ENCODE data around the gene TCP11L2. TPM values are rescaled to one million over a fixed set of nuclear protein-coding genes. Genes with fewer than 3 reads are reported as not detected.

TCP11L2 gene
- total RNA-seq, 1 donor from 2014 or later: 21.7 TPM

DNA sequence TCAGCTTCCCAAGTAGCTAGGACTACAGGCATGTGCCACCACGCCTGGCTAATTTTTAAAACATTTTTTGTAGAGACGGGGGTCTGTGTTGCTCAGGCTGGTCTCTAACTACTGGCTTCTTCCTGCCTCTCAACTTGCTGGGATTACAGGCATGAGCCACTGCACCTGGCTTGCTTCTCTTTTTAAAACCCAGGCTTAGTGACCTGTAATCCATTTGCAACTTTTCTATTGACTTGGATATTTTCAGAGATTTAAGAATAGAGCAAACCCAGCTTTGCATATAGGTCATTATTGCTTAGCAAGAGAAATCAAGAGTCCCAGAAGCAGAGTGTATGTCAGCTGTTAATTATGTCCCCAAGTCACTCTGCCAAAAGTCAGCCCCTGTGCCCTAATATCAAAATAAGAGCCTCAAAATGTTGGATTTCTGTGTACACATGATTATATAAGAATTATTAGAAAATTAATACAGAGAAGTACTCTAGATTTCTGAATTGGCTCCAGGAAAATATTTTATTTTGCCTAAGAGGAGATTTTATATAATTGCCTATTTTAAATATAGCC is 24.9 kb downstream of the TCP11L2 start:
- DNase-seq (ENCODE audit: low spot score in 2 of 2, unreplicated experiment in 2 of 2): no peak
- H3K27ac Mint-ChIP-seq: no peak overlapping the region
- TF ChIP-seq, protein P1, sequence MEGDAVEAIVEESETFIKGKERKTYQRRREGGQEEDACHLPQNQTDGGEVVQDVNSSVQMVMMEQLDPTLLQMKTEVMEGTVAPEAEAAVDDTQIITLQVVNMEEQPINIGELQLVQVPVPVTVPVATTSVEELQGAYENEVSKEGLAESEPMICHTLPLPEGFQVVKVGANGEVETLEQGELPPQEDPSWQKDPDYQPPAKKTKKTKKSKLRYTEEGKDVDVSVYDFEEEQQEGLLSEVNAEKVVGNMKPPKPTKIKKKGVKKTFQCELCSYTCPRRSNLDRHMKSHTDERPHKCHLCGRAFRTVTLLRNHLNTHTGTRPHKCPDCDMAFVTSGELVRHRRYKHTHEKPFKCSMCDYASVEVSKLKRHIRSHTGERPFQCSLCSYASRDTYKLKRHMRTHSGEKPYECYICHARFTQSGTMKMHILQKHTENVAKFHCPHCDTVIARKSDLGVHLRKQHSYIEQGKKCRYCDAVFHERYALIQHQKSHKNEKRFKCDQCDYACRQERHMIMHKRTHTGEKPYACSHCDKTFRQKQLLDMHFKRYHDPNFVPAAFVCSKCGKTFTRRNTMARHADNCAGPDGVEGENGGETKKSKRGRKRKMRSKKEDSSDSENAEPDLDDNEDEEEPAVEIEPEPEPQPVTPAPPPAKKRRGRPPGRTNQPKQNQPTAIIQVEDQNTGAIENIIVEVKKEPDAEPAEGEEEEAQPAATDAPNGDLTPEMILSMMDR (IDR thresholded peaks at IDR 0.05; ENCODE audit: unreplicated experiment): no peak
- H3K4me1 Mint-ChIP-seq: no peaks in the 10 kb centered on the region
- peaks cover 22% of the 10 kb centered on the region for H3K36me3 Mint-ChIP-seq
- H3K9me3 Mint-ChIP-seq: no peaks in the 10 kb centered on the region
- no peak overlapping the region for H3K4me3 Mint-ChIP-seq
- H3K27me3 Mint-ChIP-seq (ENCODE audit: low read depth): no peaks in the 10 kb centered on the region

DNA sequence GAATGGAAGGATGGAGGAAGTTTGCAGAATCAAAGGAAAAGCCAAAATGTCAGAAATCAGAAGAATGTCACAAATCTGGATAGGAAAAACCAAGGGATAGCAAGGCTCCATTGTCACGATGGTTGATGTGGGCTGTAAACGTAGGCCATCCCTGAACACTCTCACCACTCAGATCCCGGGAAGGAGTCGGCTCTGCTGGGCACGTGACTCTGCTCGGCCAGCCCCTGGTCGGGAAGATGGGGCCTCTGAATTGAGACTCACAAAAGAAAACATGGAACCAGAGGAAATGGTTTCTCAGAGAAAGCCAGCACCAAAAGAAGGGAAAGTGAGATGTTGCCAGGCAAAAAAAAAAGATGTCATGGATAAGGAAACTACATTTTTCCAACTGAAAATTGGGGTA is 26.2 kb downstream of the TCP11L2 start:
- H3K36me3 Mint-ChIP-seq: peaks cover 24% of the 10 kb centered on the region
- H3K27ac Mint-ChIP-seq: no peak overlapping the region

DNA sequence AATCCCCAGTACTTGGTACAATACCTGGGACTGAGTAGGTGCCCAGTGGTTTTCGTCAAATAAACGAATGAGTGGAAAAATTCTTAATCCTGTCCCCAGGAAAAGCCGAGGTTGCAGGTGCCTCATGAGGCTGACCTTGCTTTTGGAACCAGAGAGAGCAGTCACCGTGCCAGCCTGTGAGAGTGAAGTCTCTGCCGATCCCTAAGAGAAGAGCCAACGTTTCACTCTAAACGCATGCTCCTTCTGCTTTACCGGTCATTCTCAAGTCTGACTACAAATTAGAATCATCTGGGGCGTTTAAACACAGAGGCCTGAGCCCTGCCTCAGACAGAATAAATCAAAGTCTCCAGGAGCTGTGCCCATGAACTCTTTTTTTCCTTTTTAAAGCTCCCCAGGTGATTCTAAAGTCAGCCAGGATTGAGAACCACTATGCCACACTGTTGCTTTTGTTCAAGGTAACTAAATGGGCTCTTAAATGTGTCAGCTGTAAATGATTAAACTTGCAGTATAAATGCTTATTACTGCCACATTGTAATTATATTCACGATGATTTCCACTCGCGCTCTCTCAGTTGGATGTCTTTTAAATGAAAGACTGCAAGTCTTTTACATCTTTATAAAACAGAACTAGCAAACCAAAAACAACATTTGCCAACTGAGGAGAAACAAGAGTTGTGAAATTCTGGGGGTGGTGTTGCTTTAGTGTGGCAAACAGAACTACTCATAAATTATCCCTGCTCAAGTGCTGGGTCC is 26.9 kb downstream of the TCP11L2 start:
- DNase-seq (ENCODE audit: low spot score in 2 of 2, unreplicated experiment in 2 of 2): no peak
- Mint-ChIP-seq H3K4me1 (no peaks in the 10 kb centered on the region), H3K9me3 (peaks cover 4% of the 10 kb centered on the region), H3K27ac (no peak overlapping the region), H3K36me3 (peaks cover 20% of the 10 kb centered on the region), H3K27me3 (ENCODE audit: low read depth) (no peaks in the 10 kb centered on the region), H3K4me3 (no peak overlapping the region)
- TF ChIP-seq, protein P1 (IDR thresholded peaks at IDR 0.05; ENCODE audit: unreplicated experiment): no peak

More for the DNA sequence above, 26.2 kb downstream of the TCP11L2 start:
- no peak for DNase-seq (ENCODE audit: low spot score in 2 of 2, unreplicated experiment in 2 of 2)
- H3K4me3 Mint-ChIP-seq: no peak overlapping the region
- H3K4me1 Mint-ChIP-seq: no peaks in the 10 kb centered on the region
- H3K27me3 Mint-ChIP-seq (ENCODE audit: low read depth): no peaks in the 10 kb centered on the region
- TF ChIP-seq, protein P1 (IDR thresholded peaks at IDR 0.05; ENCODE audit: unreplicated experiment): no peak
- peaks cover 4% of the 10 kb centered on the region for H3K9me3 Mint-ChIP-seq

DNA sequence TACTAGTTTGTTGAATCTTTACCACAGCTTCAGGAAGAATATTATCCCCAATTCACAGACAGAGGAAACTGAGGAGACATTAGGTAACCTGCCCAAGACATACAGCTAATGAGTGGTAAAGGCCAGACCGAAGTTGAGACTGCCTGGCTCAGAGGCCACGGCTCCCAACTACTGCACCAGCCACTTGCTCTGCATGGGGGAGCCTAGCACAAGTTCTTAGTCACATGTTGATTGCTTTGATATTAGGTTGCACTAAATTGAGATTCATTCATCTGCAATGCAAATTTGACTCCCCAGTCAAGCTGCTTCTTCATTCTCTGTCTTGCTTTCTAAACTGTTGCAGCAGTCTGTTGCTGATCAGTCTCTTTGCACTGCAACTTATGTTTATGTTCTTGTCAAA is 29.1 kb downstream of the TCP11L2 start:
- TF ChIP-seq, protein P1 (IDR thresholded peaks at IDR 0.05; ENCODE audit: unreplicated experiment): no peak
- no peak for DNase-seq (ENCODE audit: low spot score in 2 of 2, unreplicated experiment in 2 of 2)
- Mint-ChIP-seq H3K4me3 (no peak overlapping the region), H3K36me3 (peaks cover 17% of the 10 kb centered on the region), H3K4me1 (peaks cover 2% of the 10 kb centered on the region), H3K9me3 (peaks cover 4% of the 10 kb centered on the region), H3K27me3 (ENCODE audit: low read depth) (no peaks in the 10 kb centered on the region), H3K27ac (no peak overlapping the region)

DNA sequence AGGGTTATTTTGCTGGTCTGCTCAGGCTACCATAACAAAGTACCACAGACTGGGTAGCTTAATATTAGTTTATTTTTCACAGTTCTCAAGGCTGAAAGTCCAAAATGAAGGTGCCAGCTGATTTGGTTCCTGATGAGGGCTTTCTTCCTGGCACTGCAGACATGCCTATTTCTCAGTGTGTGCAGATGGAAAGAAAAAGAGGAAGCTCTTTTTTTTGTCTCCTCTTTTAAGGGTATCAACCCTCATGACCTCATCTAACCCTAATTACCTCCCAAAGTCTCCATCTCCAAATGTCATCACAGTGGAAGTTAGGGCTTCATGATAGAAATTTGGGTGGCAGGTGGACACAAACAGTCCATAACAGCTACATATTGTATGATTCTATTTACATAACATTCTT is 30.0 kb downstream of the TCP11L2 start:
- no peak for DNase-seq (ENCODE audit: low spot score in 2 of 2, unreplicated experiment in 2 of 2)
- no peak overlapping the region for H3K4me3 Mint-ChIP-seq
- peaks cover 4% of the 10 kb centered on the region for H3K9me3 Mint-ChIP-seq
- no peaks in the 10 kb centered on the region for H3K27me3 Mint-ChIP-seq (ENCODE audit: low read depth)
- H3K27ac Mint-ChIP-seq: no peak overlapping the region
- peaks cover 2% of the 10 kb centered on the region for H3K4me1 Mint-ChIP-seq
- H3K36me3 Mint-ChIP-seq: peaks cover 23% of the 10 kb centered on the region
- TF ChIP-seq, protein P1 (IDR thresholded peaks at IDR 0.05; ENCODE audit: unreplicated experiment): no peak

Measured in mesothelial cell of epicardium (in vitro differentiated cells).